HepG2 (cell line): ENCODE results near the gene MYL2.

Source experiments
- TAF1 ChIP-seq: sonication (generic); formaldehyde crosslinking; IDR thresholded peaks from 2 replicates; pipeline ENCODE4 v1.4.0; 2020; ENCODE audit warnings: missing genetic modification reagents
- TCF7 ChIP-seq: sonication (generic); IDR thresholded peaks from 2 replicates; pipeline ENCODE4 v1.6.1; 2016; ENCODE audit warnings: antibody characterized with exemption, low read depth
- ZNF235 ChIP-seq: sonication (generic); formaldehyde crosslinking; IDR thresholded peaks from 2 replicates; pipeline ENCODE4 v1.8.1; 2023; ENCODE audit warnings: mild to moderate bottlenecking, missing genetic modification reagents, borderline replicate concordance
- ZNF674 ChIP-seq: sonication (generic); formaldehyde crosslinking; IDR thresholded peaks from 2 replicates; pipeline ENCODE4 v1.5.0; 2020; ENCODE audit warnings: low read depth, mild to moderate bottlenecking, missing genetic modification reagents
- TF ChIP-seq, protein P1 (sequence below): sonication (generic); formaldehyde crosslinking; IDR thresholded peaks from 2 replicates; pipeline ENCODE4 v1.8.0; 2022; ENCODE audit warnings: mild to moderate bottlenecking, missing genetic modification reagents, borderline replicate concordance

- no peak for TF ChIP-seq TAF1 (CRISPR knock-in tag)
- TF ChIP-seq TCF7: no peak
- TF ChIP-seq ZNF235 (CRISPR knock-in tag): no peak
- no peak for TF ChIP-seq ZNF674 (CRISPR knock-in tag)
- TF ChIP-seq, protein P1, sequence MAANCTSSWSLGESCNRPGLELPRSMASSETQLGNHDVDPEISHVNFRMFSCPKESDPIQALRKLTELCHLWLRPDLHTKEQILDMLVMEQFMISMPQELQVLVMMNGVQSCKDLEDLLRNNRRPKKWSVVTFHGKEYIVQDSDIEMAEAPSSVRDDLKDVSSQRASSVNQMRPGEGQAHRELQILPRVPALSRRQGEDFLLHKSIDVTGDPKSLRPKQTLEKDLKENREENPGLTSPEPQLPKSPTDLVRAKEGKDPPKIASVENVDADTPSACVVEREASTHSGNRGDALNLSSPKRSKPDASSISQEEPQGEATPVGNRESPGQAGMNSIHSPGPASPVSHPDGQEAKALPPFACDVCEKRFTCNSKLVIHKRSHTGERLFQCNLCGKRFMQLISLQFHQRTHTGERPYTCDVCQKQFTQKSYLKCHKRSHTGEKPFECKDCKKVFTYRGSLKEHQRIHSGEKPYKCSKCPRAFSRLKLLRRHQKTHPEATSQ (CRISPR knock-in tag): no peak
Observed at GRCh38 chr12:110937104-110937641, 16.8 kb upstream of the MYL2 start.
